ENCODE results near the gene TPCN1.

Gene TPCN1

GRCh38 chr12:113296557-113297213, 75.4 kb downstream of the TPCN1 start:
- H3K9me3 ChIP-seq (ENCODE audit: severe bottlenecking): no peaks in the 10 kb centered on the region
- no peak overlapping the region for H3K27ac ChIP-seq
- no peaks in the 10 kb centered on the region for H3K27me3 ChIP-seq (ENCODE audit: insufficient read depth, low read depth, severe bottlenecking)
- H3K4me3 ChIP-seq (ENCODE audit: low read depth, low read length): no peak overlapping the region
- no peak for TF ChIP-seq CTCF (IDR thresholded peaks at IDR 0.05; ENCODE audit: low read depth, low read length)
- H3K36me3 ChIP-seq: no peaks in the 10 kb centered on the region
- DNase-seq: no peak

- TF ChIP-seq CTCF (IDR thresholded peaks at IDR 0.05; ENCODE audit: low read depth, low read length): no peak
- Histone ChIP-seq H3K36me3 (no peaks in the 10 kb centered on the region), H3K27me3 (ENCODE audit: insufficient read depth, low read depth, severe bottlenecking) (no peaks in the 10 kb centered on the region), H3K4me3 (ENCODE audit: low read depth, low read length) (no peak overlapping the region), H3K9me3 (ENCODE audit: severe bottlenecking) (no peaks in the 10 kb centered on the region), H3K27ac (no peak overlapping the region)
- DNase-seq: no peak
These were observed 75.9 kb downstream of the TPCN1 start for GRCh38 chr12:113297214-113297587.

DNA sequence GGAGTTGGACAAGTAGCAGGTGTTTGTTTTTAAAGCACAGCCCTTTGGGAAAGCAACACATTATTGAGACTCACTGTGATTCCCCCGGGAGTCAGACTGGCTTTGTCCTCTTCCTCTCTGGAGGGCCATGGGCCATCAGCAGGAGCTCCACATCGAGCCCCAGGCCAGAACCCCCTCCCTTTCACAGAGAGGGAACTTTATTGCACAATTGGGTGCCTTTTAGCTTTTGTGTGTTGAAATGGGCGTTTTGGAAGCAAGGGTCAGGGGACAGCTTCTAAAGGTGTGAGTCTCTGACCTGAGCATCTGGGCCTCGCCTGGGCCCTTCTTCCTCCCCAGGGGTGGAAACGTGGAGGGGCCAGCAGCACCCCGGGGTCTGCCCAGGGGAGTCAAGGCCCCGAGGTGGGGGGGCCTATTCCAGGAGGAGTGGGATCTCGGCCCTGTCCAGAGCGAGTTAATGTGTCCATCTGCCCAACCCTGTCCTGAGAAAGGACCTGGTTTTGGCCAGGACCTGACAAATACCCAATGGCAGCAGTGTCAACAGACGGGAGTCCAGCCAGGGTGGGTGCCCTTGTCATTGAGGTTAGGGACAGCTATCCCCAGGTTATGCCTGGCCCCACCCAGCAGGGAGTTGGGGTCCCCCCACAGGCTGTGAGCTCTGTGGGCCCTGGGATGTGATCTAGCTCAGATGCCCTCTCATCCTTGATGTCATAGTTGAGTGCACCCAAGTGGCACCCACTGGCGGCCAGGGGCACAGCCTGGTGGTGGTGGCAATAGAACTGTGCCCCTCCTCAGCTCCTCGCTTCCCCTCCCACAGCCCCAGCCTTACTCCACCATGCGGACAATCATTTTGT, 76.6 kb downstream of the TPCN1 start:
- Histone ChIP-seq H3K4me3 (ENCODE audit: low read depth, low read length) (no peak overlapping the region), H3K9me3 (ENCODE audit: severe bottlenecking) (no peaks in the 10 kb centered on the region), H3K27me3 (ENCODE audit: insufficient read depth, low read depth, severe bottlenecking) (no peaks in the 10 kb centered on the region), H3K27ac (no peak overlapping the region), H3K36me3 (no peaks in the 10 kb centered on the region)
- no peak for DNase-seq
- no peak for TF ChIP-seq CTCF (IDR thresholded peaks at IDR 0.05; ENCODE audit: low read depth, low read length)

DNA sequence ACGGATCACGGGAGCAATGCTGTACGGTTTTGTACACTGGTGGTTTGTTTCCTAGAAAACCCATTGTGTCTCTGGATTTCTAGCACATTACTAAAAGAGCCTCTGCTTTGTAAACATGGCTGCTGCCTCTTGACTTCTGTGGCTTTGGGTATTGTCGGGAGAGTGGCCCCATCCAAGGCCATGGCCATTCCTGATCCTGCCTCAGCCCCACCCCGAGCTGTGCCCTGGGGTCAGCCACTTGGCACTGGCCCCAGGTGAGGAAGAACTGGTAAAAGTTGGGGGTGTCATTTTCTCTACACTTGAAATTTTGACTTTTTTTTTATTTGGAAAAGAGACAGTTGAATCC, 77.2 kb downstream of the TPCN1 start:
- no peaks in the 10 kb centered on the region for H3K36me3 ChIP-seq
- no peak overlapping the region for H3K27ac ChIP-seq
- H3K4me3 ChIP-seq (ENCODE audit: low read depth, low read length): no peak overlapping the region
- no peaks in the 10 kb centered on the region for H3K27me3 ChIP-seq (ENCODE audit: insufficient read depth, low read depth, severe bottlenecking)
- DNase-seq: no peak
- TF ChIP-seq CTCF (IDR thresholded peaks at IDR 0.05; ENCODE audit: low read depth, low read length): no peak
- H3K9me3 ChIP-seq (ENCODE audit: severe bottlenecking): no peaks in the 10 kb centered on the region

DNA sequence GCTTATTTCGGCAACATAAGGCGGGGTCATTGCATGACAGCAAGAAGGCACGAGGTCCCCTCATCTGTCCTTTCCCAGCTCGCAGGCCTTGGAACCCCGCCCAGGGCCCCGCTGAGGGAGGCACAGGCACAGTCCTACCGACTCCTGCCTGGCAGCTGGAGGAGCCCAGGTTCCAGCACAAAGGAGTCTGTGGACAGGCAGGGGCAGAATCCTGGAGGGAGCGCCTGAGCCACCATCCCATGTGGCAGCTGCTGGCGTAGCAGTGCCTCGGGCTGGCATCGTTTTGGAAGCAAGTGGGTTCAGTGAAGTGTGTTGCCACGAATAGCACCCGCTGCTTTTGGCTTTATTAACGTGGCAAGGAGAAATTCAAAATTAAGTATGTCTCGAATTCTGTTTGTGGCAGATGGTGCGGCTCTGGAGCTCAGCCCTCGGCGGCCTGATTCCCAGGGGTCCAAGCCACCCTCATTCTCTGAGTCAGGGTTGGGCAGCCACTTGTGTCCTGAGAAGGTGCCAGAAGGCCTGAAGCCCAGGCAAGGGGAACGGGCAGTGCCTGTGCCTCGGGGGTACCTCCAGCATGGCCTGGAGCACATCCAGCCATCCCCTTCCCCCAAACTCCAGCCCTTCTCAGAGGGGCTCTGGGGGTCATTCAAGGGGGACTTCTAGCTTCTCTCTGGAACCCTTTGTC, 77.7 kb downstream of the TPCN1 start:
- Histone ChIP-seq H3K27ac (no peak overlapping the region), H3K36me3 (no peaks in the 10 kb centered on the region), H3K4me3 (ENCODE audit: low read depth, low read length) (no peak overlapping the region), H3K9me3 (ENCODE audit: severe bottlenecking) (no peaks in the 10 kb centered on the region), H3K27me3 (ENCODE audit: insufficient read depth, low read depth, severe bottlenecking) (no peaks in the 10 kb centered on the region)
- no peak for TF ChIP-seq CTCF (IDR thresholded peaks at IDR 0.05; ENCODE audit: low read depth, low read length)
- no peak for DNase-seq

All from WERI-Rb-1 (cell line).